ENCODE data around the gene ARID5B. TPM values are rescaled to one million over a fixed set of nuclear protein-coding genes. Genes with fewer than 3 reads are reported as not detected.

ARID5B gene
- polyA plus RNA-seq, 1 of the 3 experiments (the other 2 are of a cell fraction): 10.9 TPM

DNA sequence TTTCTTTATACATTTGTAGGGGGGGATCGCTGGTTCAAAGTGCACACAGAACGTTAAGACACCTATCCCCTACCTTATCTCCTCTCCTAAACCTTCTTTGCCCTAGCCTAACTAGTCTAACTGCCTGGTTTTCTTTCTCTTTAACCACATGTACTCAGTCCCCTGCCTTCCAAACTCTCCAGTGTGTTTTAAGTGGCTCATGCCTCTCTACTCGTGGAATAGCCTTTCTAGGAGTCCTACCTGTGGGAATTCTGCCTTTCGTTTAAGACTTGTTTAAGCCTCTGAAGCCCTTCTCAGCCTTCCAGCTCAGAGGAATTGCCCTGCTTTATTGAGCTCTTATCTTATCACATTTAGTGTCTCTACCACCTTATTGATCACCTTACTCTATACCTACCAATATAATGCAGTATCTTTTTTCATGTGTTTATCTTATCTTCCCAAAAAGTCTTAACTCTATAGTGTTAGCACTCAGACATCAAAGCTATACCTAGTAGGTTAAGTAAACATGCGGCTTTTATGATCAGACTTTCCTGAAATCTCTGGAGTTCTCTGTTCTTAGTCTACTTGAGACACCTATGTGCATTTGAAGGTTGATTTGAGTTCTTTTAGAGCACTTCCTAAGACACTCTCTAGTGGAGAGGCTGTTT is 50.7 kb downstream of the ARID5B start:
- Histone ChIP-seq H3K79me2 (ENCODE audit: insufficient read depth) (peaks cover 24% of the 10 kb centered on the region), H3K4me1 (ENCODE audit: control insufficient read depth in 1 of 2, insufficient read depth in 2 of 2, low read depth in 1 of 2, low read length in 1 of 2) (no peaks in the 10 kb centered on the region; a peak in 2 of 4 replicates), H2AFZ (ENCODE audit: low read depth) (no peak overlapping the region), H3K4me3 (ENCODE audit: low read depth in 2 of 2, low read length in 1 of 2) (no peak overlapping the region), H3F3A (replicated peaks; ENCODE audit: insufficient read depth) (no peaks in the 10 kb centered on the region), H3K9me3 (no peaks in the 10 kb centered on the region), H3K4me2 (no peak overlapping the region), H3K27ac (ENCODE audit: low read depth in 2 of 2, low read length in 1 of 2) (no peak overlapping the region), H3K9me2 (no peaks in the 10 kb centered on the region), H3K9ac (no peak overlapping the region), H3K27me3 (ENCODE audit: insufficient read depth) (no peaks in the 10 kb centered on the region), H4K20me1 (ENCODE audit: insufficient read depth) (no peaks in the 10 kb centered on the region), H3K36me3 (replicated peaks in 1 of 2; ENCODE audit: control insufficient read depth in 1 of 2, insufficient read depth in 2 of 2, low read length in 1 of 2) (peaks cover 16 to 33% of the 10 kb centered on the region in 2 experiments)
- CTCF ChIA-PET: no interaction called here
- POLR2A ChIA-PET: no interaction called here
- TF ChIP-seq, protein P1, sequence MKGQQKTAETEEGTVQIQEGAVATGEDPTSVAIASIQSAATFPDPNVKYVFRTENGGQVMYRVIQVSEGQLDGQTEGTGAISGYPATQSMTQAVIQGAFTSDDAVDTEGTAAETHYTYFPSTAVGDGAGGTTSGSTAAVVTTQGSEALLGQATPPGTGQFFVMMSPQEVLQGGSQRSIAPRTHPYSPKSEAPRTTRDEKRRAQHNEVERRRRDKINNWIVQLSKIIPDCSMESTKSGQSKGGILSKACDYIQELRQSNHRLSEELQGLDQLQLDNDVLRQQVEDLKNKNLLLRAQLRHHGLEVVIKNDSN (IDR thresholded peaks at IDR 0.05; ENCODE audit: borderline replicate concordance, low read depth): no peak
- TF ChIP-seq RFX5 (IDR thresholded peaks at IDR 0.05; ENCODE audit: low read length) (no peak), NFIC (IDR thresholded peaks at IDR 0.05; ENCODE audit: borderline replicate concordance) (no peak), YY1 (IDR thresholded peaks at IDR 0.05; ENCODE audit: low read depth) (no peak), GABPA (IDR thresholded peaks at IDR 0.05; ENCODE audit: low read depth) (no peak), GATA2 (CRISPR knock-in tag; IDR thresholded peaks at IDR 0.05) (no peak), NRF1 (IDR thresholded peaks at IDR 0.05; ENCODE audit: low read depth, low read length) (no peak)
- WGBS (ENCODE audit: low lambda C conversion rate): 87% methylated on average over 5 of the region's 5 CpGs
- no peak for DNase-seq

DNA sequence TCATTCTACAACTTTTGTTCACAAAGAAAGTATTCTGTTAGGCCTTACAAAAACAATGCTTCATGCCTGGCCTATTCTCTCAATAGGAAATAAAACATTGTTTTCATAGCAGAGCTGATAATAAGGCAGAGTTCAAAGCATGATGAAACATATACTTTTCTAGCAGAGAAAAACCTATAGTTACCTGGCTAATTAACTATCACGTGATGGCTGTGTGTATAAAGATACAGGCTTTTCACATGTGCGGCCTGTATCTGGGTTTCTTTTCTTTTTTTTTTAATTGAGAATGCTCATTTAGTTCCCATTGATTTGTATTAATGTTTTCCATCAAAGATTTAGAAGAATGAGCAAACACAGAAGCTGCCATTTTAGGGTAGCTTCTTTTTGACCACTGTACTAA is 51.7 kb downstream of the ARID5B start:
- Histone ChIP-seq H3K27me3 (ENCODE audit: insufficient read depth) (no peaks in the 10 kb centered on the region), H3K9me3 (no peaks in the 10 kb centered on the region), H3K79me2 (ENCODE audit: insufficient read depth) (peaks cover 27% of the 10 kb centered on the region), H3K9me2 (no peaks in the 10 kb centered on the region), H3K4me3 (ENCODE audit: low read depth in 2 of 2, low read length in 1 of 2) (no peak overlapping the region), H3K27ac (ENCODE audit: low read depth in 2 of 2, low read length in 1 of 2) (no peak overlapping the region), H3F3A (replicated peaks; ENCODE audit: insufficient read depth) (no peaks in the 10 kb centered on the region), H4K20me1 (ENCODE audit: insufficient read depth) (no peaks in the 10 kb centered on the region), H3K9ac (no peak overlapping the region), H3K4me1 (ENCODE audit: control insufficient read depth in 1 of 2, insufficient read depth in 2 of 2, low read depth in 1 of 2, low read length in 1 of 2) (no peaks in the 10 kb centered on the region; a peak in 2 of 4 replicates), H3K4me2 (no peak overlapping the region), H2AFZ (ENCODE audit: low read depth) (no peak overlapping the region), H3K36me3 (replicated peaks in 1 of 2; ENCODE audit: control insufficient read depth in 1 of 2, insufficient read depth in 2 of 2, low read length in 1 of 2) (peaks cover 8 to 23% of the 10 kb centered on the region in 2 experiments)
- WGBS (ENCODE audit: low lambda C conversion rate): 90% methylated on average over 2 of the region's 2 CpGs
- no peak for DNase-seq
- POLR2A ChIA-PET: no interaction called here
- CTCF ChIA-PET: no interaction called here
- TF ChIP-seq YY1 (IDR thresholded peaks at IDR 0.05; ENCODE audit: low read depth): no peak
- TF ChIP-seq, protein P2, sequence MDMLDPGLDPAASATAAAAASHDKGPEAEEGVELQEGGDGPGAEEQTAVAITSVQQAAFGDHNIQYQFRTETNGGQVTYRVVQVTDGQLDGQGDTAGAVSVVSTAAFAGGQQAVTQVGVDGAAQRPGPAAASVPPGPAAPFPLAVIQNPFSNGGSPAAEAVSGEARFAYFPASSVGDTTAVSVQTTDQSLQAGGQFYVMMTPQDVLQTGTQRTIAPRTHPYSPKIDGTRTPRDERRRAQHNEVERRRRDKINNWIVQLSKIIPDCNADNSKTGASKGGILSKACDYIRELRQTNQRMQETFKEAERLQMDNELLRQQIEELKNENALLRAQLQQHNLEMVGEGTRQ (IDR thresholded peaks at IDR 0.05; ENCODE audit: borderline replicate concordance, low read depth, low read length): no peak
- no peak for TF ChIP-seq POLR2AphosphoS5 (IDR thresholded peaks at IDR 0.05; ENCODE audit: low read depth, low read length)
- TF ChIP-seq RCOR1 (IDR thresholded peaks at IDR 0.05; ENCODE audit: low read length): no peak
- TF ChIP-seq ELF1 (IDR thresholded peaks at IDR 0.05): no peak
- TF ChIP-seq, protein P3, sequence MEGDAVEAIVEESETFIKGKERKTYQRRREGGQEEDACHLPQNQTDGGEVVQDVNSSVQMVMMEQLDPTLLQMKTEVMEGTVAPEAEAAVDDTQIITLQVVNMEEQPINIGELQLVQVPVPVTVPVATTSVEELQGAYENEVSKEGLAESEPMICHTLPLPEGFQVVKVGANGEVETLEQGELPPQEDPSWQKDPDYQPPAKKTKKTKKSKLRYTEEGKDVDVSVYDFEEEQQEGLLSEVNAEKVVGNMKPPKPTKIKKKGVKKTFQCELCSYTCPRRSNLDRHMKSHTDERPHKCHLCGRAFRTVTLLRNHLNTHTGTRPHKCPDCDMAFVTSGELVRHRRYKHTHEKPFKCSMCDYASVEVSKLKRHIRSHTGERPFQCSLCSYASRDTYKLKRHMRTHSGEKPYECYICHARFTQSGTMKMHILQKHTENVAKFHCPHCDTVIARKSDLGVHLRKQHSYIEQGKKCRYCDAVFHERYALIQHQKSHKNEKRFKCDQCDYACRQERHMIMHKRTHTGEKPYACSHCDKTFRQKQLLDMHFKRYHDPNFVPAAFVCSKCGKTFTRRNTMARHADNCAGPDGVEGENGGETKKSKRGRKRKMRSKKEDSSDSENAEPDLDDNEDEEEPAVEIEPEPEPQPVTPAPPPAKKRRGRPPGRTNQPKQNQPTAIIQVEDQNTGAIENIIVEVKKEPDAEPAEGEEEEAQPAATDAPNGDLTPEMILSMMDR (IDR thresholded peaks at IDR 0.05): no peak
- no peak for TF ChIP-seq MXI1 (IDR thresholded peaks at IDR 0.05; ENCODE audit: low read depth, low read length)
- TF ChIP-seq, protein P4, sequence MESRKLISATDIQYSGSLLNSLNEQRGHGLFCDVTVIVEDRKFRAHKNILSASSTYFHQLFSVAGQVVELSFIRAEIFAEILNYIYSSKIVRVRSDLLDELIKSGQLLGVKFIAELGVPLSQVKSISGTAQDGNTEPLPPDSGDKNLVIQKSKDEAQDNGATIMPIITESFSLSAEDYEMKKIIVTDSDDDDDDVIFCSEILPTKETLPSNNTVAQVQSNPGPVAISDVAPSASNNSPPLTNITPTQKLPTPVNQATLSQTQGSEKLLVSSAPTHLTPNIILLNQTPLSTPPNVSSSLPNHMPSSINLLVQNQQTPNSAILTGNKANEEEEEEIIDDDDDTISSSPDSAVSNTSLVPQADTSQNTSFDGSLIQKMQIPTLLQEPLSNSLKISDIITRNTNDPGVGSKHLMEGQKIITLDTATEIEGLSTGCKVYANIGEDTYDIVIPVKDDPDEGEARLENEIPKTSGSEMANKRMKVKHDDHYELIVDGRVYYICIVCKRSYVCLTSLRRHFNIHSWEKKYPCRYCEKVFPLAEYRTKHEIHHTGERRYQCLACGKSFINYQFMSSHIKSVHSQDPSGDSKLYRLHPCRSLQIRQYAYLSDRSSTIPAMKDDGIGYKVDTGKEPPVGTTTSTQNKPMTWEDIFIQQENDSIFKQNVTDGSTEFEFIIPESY (IDR thresholded peaks at IDR 0.05; ENCODE audit: borderline replicate concordance, low read depth): no peak
- TF ChIP-seq FOSL2 (IDR thresholded peaks at IDR 0.05; ENCODE audit: borderline replicate concordance, low read depth): no peak
- no peak for TF ChIP-seq EZH2phosphoT487 (IDR thresholded peaks at IDR 0.05; ENCODE audit: borderline replicate concordance, low read depth)
- TF ChIP-seq SMC3 (IDR thresholded peaks at IDR 0.05; ENCODE audit: low read depth, low read length): no peak
- TF ChIP-seq TAF1 (IDR thresholded peaks at IDR 0.05; ENCODE audit: borderline replicate concordance, low read depth, low read length): no peak
- no peak for TF ChIP-seq TCF12 (IDR thresholded peaks at IDR 0.05)
- TF ChIP-seq, protein P1 (IDR thresholded peaks at IDR 0.05; ENCODE audit: borderline replicate concordance, low read depth): no peak
